DOHH2 (cell line): ENCODE results near the gene OR8I2.

Experiments
- EZH2phosphoT487 ChIP-seq: fragments of 200-600 bp; sonication (generic); IDR thresholded peaks from 2 replicates; pipeline ENCODE4 v1.6.1; 2017; ENCODE audit warnings: borderline replicate concordance, mild to moderate bottlenecking, antibody characterized with exemption, low read length, moderate library complexity, mixed read lengths
- TF ChIP-seq, protein P1 (sequence below): fragments of 200-600 bp; sonication (generic); IDR thresholded peaks from one replicate; pipeline ENCODE4 v1.5.1; 2014; ENCODE audit warnings: antibody characterized with exemption, mild to moderate bottlenecking, low read depth, low read length; ENCODE audit not compliant: poor library complexity, severe bottlenecking

DNA sequence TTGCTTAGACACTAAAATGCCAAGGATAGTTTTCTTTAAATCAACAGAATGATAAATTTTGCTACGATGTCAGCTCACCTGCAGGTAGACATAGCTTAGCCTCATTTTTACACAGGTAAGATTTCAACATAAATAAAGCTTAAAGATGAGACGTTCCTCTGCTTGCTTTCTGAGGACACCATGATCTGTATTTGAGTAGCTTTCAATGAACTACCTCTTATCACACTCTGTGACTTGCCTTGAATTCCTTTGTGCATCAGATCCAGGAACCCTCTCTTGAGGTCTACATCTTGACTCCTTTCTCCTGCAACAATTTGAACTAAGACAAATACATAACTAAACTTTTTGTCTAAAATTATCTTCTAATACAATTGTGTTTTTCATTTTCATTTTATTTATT, 26.1 kb upstream of the OR8I2 start:
- TF ChIP-seq, protein P1, sequence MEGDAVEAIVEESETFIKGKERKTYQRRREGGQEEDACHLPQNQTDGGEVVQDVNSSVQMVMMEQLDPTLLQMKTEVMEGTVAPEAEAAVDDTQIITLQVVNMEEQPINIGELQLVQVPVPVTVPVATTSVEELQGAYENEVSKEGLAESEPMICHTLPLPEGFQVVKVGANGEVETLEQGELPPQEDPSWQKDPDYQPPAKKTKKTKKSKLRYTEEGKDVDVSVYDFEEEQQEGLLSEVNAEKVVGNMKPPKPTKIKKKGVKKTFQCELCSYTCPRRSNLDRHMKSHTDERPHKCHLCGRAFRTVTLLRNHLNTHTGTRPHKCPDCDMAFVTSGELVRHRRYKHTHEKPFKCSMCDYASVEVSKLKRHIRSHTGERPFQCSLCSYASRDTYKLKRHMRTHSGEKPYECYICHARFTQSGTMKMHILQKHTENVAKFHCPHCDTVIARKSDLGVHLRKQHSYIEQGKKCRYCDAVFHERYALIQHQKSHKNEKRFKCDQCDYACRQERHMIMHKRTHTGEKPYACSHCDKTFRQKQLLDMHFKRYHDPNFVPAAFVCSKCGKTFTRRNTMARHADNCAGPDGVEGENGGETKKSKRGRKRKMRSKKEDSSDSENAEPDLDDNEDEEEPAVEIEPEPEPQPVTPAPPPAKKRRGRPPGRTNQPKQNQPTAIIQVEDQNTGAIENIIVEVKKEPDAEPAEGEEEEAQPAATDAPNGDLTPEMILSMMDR = no peak
- no peak for TF ChIP-seq EZH2phosphoT487
